GM18520 (cell line): ENCODE results near the gene ATRIP.
"Not testable (repeated sequence)": the region's sequence is repeated elsewhere in the genome, so short reads cannot be mapped to it uniquely, and the experiment has no call there.

Experiments used
- ATAC-seq: cut with Tn5 transposase; IDR thresholded peaks from one replicate; pipeline ENCODE4 v1.9.1; 2021; ENCODE audit not compliant: unreplicated experiment

ATRIP gene

GRCh38 chr3:48435774-48436476, 10.6 kb upstream of the ATRIP start:
- ATAC-seq: no peak

DNA sequence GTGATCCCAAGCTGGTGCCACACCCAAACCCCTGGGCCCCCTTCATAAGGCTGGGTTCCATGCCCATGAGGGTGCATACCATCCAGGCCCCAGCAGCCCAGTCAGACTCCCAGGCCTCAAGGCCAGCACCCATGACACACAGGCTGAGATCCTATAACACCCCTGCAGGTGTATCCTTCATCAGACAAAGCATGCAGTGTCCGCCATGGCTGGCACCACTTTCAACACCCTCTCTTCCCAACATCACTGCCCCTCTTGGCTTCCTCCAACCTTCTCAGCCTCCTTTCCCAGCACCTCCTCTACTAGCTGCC, 10.1 kb upstream of the ATRIP start:
- ATAC-seq: no peak

DNA sequence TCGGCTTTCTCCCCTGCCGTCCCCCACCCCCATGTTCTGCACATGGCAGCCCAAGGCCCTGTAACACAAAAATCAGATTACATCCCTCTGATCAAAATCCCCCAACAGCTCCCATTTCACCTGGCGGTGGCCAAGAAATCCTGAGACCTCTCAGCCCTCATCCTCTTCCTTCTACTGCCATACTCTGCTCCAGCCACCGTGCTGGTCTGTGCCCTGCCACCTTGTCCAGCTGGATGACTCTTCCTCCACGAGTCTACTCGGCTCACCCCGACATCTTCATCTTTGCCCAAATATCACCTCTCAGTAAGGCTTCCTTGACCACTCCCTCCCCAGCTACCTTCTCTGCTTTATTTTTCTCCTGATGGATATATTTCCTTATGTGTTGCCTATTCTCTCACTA, 9.7 kb upstream of the ATRIP start:
- ATAC-seq: no peak

- ATAC-seq: no peak
Measured at GRCh38 chr3:48437812-48438211, 8.7 kb upstream of the ATRIP start.

DNA sequence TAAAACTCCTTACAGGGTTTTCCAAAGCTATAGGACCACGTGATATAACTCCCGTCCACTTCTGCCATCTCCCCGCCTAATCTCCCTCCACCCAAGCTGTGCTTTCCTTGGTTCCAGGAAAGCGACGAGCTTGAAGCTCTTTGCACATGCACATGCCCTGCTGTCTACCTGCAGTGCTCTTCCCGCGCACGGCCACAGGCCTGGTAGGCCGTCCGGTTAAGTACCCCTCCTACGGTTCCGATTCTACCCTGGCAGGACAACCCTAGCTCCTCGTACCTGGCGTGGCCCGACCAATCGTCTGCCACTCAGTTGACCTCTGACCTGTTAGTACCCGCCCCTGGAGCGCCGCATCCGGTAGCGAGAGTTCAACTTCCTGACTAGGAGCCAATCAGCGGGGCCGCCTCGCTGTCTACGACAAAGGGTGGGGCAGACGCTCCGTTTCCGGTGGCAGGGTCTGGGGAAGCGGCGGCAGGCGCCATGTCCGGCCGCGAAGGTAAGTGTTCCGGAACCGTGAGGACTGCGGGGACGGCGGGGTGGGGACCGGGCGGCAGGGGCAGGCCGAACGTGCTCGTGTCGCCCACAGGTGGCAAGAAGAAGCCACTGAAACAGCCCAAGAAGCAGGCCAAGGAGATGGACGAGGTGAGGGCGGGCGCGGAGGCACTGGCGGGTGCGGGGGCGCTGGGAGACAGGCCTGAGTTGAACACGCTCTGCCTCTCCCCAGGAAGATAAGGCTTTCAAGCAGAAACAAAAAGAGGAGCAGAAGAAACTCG, 6.5 kb upstream of the ATRIP start, which contains the start of the genes CCDC51 and TMA7:
Gene CCDC51 (minus strand): TSS at position 300 of the 770 bp plus-strand sequence. CDS start 4,991 bp downstream, outside the sequence.
Gene TMA7 (plus strand): TSS at position 438 of the 770 bp plus-strand sequence. CDS start 40 bp downstream, at position 478.
- peak; percentile 91 for ATAC-seq

DNA sequence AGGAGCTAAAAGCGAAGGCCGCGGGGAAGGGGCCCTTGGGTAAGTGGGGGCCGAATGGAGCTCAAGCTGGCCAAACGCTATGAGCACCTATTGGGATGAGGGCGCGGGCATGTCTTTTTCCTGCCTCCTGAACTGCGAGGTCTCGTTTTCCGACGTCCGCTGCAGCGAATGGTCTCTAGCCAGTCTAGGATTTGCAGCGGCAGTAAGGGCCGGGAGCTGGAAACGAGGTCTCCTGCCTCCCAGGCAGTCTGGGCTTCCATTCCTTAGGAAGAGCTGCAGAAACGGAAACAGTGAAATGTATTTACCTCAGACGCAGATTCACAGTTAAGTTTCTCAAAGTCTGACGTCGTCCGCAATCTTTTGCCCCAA, 6.0 kb upstream of the ATRIP start:
- no peak for ATAC-seq

- ATAC-seq: no peak
Measured at GRCh38 chr3:48441940-48442339, 4.6 kb upstream of the ATRIP start.

- ATAC-seq: no peak
Measured at GRCh38 chr3:48445277-48445882, 1.2 kb upstream of the ATRIP start.

- ATAC-seq: no peak
Measured at GRCh38 chr3:48446043-48446424, 503 bp upstream of the ATRIP start.

DNA sequence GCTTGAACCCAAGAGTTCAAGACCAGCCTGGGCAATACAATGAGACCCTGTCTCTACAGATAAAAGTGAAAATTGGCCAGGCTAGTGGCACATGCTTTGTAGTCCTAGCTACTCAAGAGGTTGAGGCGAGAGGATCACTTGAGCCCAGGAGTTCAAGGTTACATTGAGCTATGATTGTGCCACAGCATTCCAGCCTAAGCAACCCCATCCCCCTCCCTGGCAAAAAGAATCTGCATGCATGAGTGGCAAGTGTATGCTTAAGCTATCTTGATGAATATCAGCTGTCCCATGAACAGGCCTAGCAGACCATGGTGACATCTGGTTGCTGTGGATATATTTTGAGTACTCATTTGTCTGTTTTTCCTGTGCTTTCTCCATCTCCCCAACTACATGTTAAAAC, 4.7 kb downstream of the ATRIP start:
- ATAC-seq: no peak

- no peak for ATAC-seq
Measured at GRCh38 chr3:48456456-48456855, 9.9 kb downstream of the ATRIP start.

GRCh38 chr3:48459331-48459730, 12.8 kb downstream of the ATRIP start:
- no peak for ATAC-seq

GRCh38 chr3:48459773-48460516, 13.4 kb downstream of the ATRIP start:
- no peak for ATAC-seq

- no peak for ATAC-seq
Measured at GRCh38 chr3:48460517-48460902, 14.0 kb downstream of the ATRIP start.

GRCh38 chr3:48461767-48462166, 15.2 kb downstream of the ATRIP start:
- ATAC-seq: not testable (repeated sequence)

DNA sequence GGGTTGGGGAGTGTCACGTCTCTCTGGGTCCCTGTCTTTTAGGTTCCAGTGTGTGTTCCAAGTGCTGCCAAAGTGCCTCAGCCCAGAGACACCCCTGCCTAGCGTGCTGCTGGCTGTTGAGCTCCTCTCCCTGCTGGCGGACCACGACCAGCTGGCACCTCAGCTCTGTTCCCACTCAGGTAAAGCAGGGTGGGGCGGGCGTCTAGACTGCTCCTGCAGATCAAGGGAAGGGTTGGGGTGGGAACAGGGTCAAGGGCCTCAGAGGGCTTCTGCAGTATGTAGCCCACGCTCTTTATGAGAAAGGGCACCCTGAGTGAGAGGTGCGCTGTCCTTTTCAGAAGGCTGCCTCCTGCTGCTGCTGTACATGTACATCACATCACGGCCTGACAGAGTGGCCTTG, 17.2 kb downstream of the ATRIP start:
- ATAC-seq: no peak

- no peak for ATAC-seq
Measured at GRCh38 chr3:48464713-48465221, 18.2 kb downstream of the ATRIP start.

- ATAC-seq: no peak
Measured at GRCh38 chr3:48465237-48465530, 18.6 kb downstream of the ATRIP start.

- ATAC-seq: peak; percentile 69
Measured at GRCh38 chr3:48465531-48466378, 19.2 kb downstream of the ATRIP start.

DNA sequence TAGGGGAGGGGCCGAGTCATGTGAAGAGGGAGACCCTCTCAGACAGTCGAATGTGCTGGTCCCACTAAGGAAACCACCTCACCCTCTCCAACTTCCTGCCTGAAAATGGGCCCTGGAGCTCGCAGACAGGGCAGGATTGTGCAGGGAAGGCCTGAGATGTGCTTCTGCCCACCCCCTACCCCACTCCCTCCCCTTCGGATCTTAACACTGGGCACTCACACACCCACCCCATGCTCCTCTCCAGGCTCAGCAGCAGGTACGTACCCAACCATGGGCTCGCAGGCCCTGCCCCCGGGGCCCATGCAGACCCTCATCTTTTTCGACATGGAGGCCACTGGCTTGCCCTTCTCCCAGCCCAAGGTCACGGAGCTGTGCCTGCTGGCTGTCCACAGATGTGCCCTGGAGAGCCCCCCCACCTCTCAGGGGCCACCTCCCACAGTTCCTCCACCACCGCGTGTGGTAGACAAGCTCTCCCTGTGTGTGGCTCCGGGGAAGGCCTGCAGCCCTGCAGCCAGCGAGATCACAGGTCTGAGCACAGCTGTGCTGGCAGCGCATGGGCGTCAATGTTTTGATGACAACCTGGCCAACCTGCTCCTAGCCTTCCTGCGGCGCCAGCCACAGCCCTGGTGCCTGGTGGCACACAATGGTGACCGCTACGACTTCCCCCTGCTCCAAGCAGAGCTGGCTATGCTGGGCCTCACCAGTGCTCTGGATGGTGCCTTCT, 20.0 kb downstream of the ATRIP start:
- peak; percentile 13 for ATAC-seq
